HG03064 (cell line): ENCODE results near the gene SUN3.
"Not testable (repeated sequence)": the region's sequence is repeated elsewhere in the genome, so short reads cannot be mapped to it uniquely, and the experiment has no call there.

Experiments
- ATAC-seq: cut with Tn5 transposase; IDR thresholded peaks from one replicate; pipeline ENCODE4 v1.9.1; 2021; ENCODE audit warnings: low read depth; ENCODE audit not compliant: unreplicated experiment

The SUN3 gene

GRCh38 chr7:47946581-47947354, 82.1 kb downstream of the SUN3 start:
- ATAC-seq, result no peak

GRCh38 chr7:47945261-47946015, 83.5 kb downstream of the SUN3 start:
- no peak for ATAC-seq

- ATAC-seq, result no peak
Measured at GRCh38 chr7:47944536-47945260, 84.2 kb downstream of the SUN3 start.

- no peak for ATAC-seq
Measured at GRCh38 chr7:47943676-47944474, 85.0 kb downstream of the SUN3 start.

DNA sequence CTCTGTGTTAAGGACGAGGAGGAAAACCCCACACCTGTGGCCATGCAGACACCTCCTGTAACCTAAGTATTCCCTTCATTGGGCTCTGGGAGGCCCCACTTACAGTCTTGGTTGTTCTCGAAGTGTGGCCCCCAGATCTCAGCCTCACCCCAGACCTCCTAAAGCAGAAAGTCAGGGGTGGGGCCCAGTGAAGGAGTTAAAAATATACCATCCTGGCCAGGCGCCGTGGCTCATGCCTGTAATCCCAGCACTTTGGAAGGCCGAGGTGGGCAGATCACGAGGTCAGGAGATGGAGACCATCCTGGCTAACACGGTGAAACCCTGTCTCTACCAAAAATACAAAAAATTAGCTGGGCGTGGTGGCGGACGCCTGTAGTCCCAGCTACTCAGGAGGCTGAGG, 86.3 kb downstream of the SUN3 start:
- not testable (repeated sequence) for ATAC-seq

DNA sequence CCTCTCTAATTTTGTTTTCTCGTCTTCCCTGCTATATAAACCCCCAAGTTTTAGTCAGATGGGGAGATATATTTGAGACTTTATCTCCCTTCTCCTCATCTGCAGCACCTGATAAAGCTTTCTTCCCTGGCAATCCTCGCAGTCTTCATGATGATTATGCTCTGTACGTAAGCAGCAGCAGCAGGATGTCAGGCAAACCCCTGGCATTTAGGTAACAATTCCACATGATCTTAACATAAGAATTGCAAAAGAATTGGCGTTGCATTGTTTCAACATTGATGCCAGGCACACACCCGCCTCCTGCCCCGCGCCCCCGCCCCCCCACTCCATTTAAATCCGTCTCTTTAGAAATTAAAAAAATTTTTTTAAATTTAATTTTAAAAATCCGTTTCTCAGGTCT, 86.8 kb downstream of the SUN3 start:
- no peak for ATAC-seq

GRCh38 chr7:47941136-47941844, 87.6 kb downstream of the SUN3 start:
- ATAC-seq, result no peak

GRCh38 chr7:47940088-47941013, 88.6 kb downstream of the SUN3 start:
- no peak for ATAC-seq

DNA sequence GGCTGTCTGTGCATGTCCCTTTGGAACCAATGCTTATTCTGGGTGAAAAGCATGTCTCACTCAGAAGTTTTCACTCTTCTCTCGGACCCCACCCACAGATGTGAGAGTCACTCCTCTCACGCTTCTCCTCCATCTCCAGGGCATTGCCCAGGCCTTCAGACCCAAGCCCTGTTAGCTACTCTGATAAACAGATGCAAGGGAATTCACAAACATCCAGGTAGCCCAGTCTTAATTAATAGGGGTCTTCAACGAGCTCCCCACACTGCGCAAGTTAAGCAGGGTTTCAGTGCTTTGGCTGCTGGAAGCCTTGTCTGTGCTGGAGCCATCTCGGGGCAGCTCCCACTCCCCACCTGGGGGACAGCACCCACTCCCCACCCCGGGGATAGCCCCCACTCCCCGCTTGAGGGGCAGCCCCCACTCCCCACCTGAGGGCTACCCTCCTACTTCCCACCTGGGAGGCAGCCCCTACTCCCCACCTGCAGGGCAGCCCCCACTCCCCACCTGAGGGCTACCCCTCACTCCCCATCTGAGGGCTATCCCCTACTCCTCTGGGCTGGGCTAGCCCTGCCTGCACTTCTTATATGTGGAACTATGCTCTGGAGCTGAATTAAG, 89.4 kb downstream of the SUN3 start:
- ATAC-seq, result no peak

DNA sequence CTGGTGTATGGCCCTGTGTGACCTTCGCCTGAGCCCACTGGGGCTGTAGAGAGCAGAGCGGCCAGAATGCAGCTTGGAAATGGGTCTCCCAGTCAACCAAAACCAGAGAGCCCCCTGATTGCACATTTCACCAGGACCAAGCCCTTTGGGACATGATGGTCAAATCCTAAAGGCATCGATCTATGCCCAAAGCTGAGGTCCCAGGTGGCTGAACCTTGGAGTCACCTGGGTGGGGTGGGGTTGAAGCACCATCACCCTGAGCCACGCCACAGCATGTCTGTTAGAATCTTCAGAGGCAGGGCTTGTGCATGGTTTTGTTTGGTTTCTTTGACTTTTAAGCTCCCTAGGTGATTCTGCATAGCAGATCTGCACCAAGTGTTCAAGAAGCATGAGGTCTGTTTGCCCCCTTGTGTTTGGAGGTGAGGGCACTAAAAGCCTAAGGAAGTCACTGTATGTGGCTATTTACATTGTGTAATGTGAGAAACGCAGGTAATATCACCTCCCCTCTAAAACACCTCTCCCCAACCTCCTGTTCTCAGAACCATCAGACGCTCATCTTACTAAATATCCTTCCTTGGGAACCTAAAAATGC, 90.2 kb downstream of the SUN3 start:
- no peak for ATAC-seq

- ATAC-seq, result peak; percentile 49
Measured at GRCh38 chr7:47937711-47938573, 91.0 kb downstream of the SUN3 start.
